Measurements from ENCODE around the gene SPAG17.

SPAG17 gene

GRCh38 chr1:118185084-118185832 lies at the start of gene SPAG17:
SPAG17 (minus strand) TSS chr1:118185228; CDS start chr1:118185157, 71 bp downstream.
- H3K27ac Mint-ChIP-seq: no peak within 1 kb of the TSS
- H3K4me1 Mint-ChIP-seq (ENCODE audit: low read depth): peaks cover 13% of the 10 kb centered on the region
- no peaks in the 10 kb centered on the region for H3K36me3 Mint-ChIP-seq (ENCODE audit: low read depth)
- intact Hi-C loops (cut with micrococcal nuclease): no loop called here
- H3K9me3 Mint-ChIP-seq: peaks cover 9% of the 10 kb centered on the region
- H3K27me3 Mint-ChIP-seq: peaks cover 7% of the 10 kb centered on the region
- H3K4me3 Mint-ChIP-seq: peak within 1 kb of the TSS; percentile 72

GRCh38 chr1:118225471-118225870 lies 40.4 kb upstream of the SPAG17 start:
- no peaks in the 10 kb centered on the region for H3K36me3 Mint-ChIP-seq (ENCODE audit: low read depth)

GRCh38 chr1:118223426-118223825 lies 38.4 kb upstream of the SPAG17 start:
- H3K36me3 Mint-ChIP-seq (ENCODE audit: low read depth): no peaks in the 10 kb centered on the region
- H3K27me3 Mint-ChIP-seq: no peaks in the 10 kb centered on the region
- intact Hi-C loops (cut with micrococcal nuclease): no loop called here
- no peaks in the 10 kb centered on the region for H3K9me3 Mint-ChIP-seq
- H3K27ac Mint-ChIP-seq: no peak overlapping the region
- H3K4me3 Mint-ChIP-seq: no peak overlapping the region
- H3K4me1 Mint-ChIP-seq (ENCODE audit: low read depth): no peaks in the 10 kb centered on the region

More at GRCh38 chr1:118225471-118225870, 40.4 kb upstream of the SPAG17 start:
- intact Hi-C loops (cut with micrococcal nuclease): no loop called here
- no peaks in the 10 kb centered on the region for H3K9me3 Mint-ChIP-seq
- H3K4me1 Mint-ChIP-seq (ENCODE audit: low read depth): no peaks in the 10 kb centered on the region
- H3K27ac Mint-ChIP-seq: no peak overlapping the region
- no peaks in the 10 kb centered on the region for H3K27me3 Mint-ChIP-seq
- no peak overlapping the region for H3K4me3 Mint-ChIP-seq

- Mint-ChIP-seq H3K4me3 (no peak overlapping the region), H3K27me3 (no peaks in the 10 kb centered on the region), H3K4me1 (ENCODE audit: low read depth) (no peaks in the 10 kb centered on the region), H3K9me3 (no peaks in the 10 kb centered on the region), H3K36me3 (ENCODE audit: low read depth) (no peaks in the 10 kb centered on the region), H3K27ac (no peak overlapping the region)
- intact Hi-C loops (cut with micrococcal nuclease): no loop called here
Measured at GRCh38 chr1:118219438-118219837, 34.4 kb upstream of the SPAG17 start.

GRCh38 chr1:118217141-118217838 lies 32.3 kb upstream of the SPAG17 start:
- Mint-ChIP-seq H3K27ac (no peak overlapping the region), H3K4me1 (ENCODE audit: low read depth) (no peaks in the 10 kb centered on the region), H3K4me3 (no peak overlapping the region), H3K27me3 (no peaks in the 10 kb centered on the region), H3K36me3 (ENCODE audit: low read depth) (no peaks in the 10 kb centered on the region), H3K9me3 (no peaks in the 10 kb centered on the region)
- intact Hi-C loops (cut with micrococcal nuclease): no loop called here

- H3K9me3 Mint-ChIP-seq: no peaks in the 10 kb centered on the region
- H3K27ac Mint-ChIP-seq: no peak overlapping the region
- no peak overlapping the region for H3K4me3 Mint-ChIP-seq
- H3K4me1 Mint-ChIP-seq (ENCODE audit: low read depth): no peaks in the 10 kb centered on the region
- intact Hi-C loops (cut with micrococcal nuclease): no loop called here
- H3K36me3 Mint-ChIP-seq (ENCODE audit: low read depth): no peaks in the 10 kb centered on the region
- H3K27me3 Mint-ChIP-seq: no peaks in the 10 kb centered on the region
Measured at GRCh38 chr1:118214866-118215265, 29.8 kb upstream of the SPAG17 start.

GRCh38 chr1:118210723-118211110 lies 25.7 kb upstream of the SPAG17 start:
- Mint-ChIP-seq H3K27ac (no peak overlapping the region), H3K4me3 (no peak overlapping the region), H3K36me3 (ENCODE audit: low read depth) (no peaks in the 10 kb centered on the region), H3K27me3 (no peaks in the 10 kb centered on the region), H3K9me3 (no peaks in the 10 kb centered on the region), H3K4me1 (ENCODE audit: low read depth) (no peaks in the 10 kb centered on the region)
- intact Hi-C loops (cut with micrococcal nuclease): no loop called here

- H3K9me3 Mint-ChIP-seq: no peaks in the 10 kb centered on the region
- no peak overlapping the region for H3K4me3 Mint-ChIP-seq
- H3K27me3 Mint-ChIP-seq: no peaks in the 10 kb centered on the region
- no peaks in the 10 kb centered on the region for H3K4me1 Mint-ChIP-seq (ENCODE audit: low read depth)
- H3K36me3 Mint-ChIP-seq (ENCODE audit: low read depth): no peaks in the 10 kb centered on the region
- no peak overlapping the region for H3K27ac Mint-ChIP-seq
- intact Hi-C loops (cut with micrococcal nuclease): no loop called here
Measured at GRCh38 chr1:118210051-118210722, 25.2 kb upstream of the SPAG17 start.

- Mint-ChIP-seq H3K27me3 (no peaks in the 10 kb centered on the region), H3K4me1 (ENCODE audit: low read depth) (no peaks in the 10 kb centered on the region), H3K27ac (no peak overlapping the region), H3K4me3 (no peak overlapping the region), H3K36me3 (ENCODE audit: low read depth) (no peaks in the 10 kb centered on the region), H3K9me3 (no peaks in the 10 kb centered on the region)
- intact Hi-C loops (cut with micrococcal nuclease): no loop called here
Measured at GRCh38 chr1:118209648-118210047, 24.6 kb upstream of the SPAG17 start.

- no peaks in the 10 kb centered on the region for H3K9me3 Mint-ChIP-seq
- no peak overlapping the region for H3K4me3 Mint-ChIP-seq
- no peak overlapping the region for H3K27ac Mint-ChIP-seq
- no peaks in the 10 kb centered on the region for H3K4me1 Mint-ChIP-seq (ENCODE audit: low read depth)
- no peaks in the 10 kb centered on the region for H3K36me3 Mint-ChIP-seq (ENCODE audit: low read depth)
- intact Hi-C loops (cut with micrococcal nuclease): no loop called here
- no peaks in the 10 kb centered on the region for H3K27me3 Mint-ChIP-seq
Measured at GRCh38 chr1:118206966-118207365, 21.9 kb upstream of the SPAG17 start.

GRCh38 chr1:118204648-118205047 lies 19.6 kb upstream of the SPAG17 start:
- Mint-ChIP-seq H3K9me3 (no peaks in the 10 kb centered on the region), H3K4me1 (ENCODE audit: low read depth) (no peaks in the 10 kb centered on the region), H3K36me3 (ENCODE audit: low read depth) (no peaks in the 10 kb centered on the region), H3K27me3 (no peaks in the 10 kb centered on the region), H3K4me3 (no peak overlapping the region), H3K27ac (no peak overlapping the region)
- intact Hi-C loops (cut with micrococcal nuclease): no loop called here

- no peaks in the 10 kb centered on the region for H3K4me1 Mint-ChIP-seq (ENCODE audit: low read depth)
- no peak overlapping the region for H3K27ac Mint-ChIP-seq
- intact Hi-C loops (cut with micrococcal nuclease): no loop called here
- no peak overlapping the region for H3K4me3 Mint-ChIP-seq
- H3K27me3 Mint-ChIP-seq: no peaks in the 10 kb centered on the region
- H3K36me3 Mint-ChIP-seq (ENCODE audit: low read depth): no peaks in the 10 kb centered on the region
- H3K9me3 Mint-ChIP-seq: no peaks in the 10 kb centered on the region
Measured at GRCh38 chr1:118204105-118204504, 19.1 kb upstream of the SPAG17 start.

- Mint-ChIP-seq H3K27me3 (no peaks in the 10 kb centered on the region), H3K9me3 (no peaks in the 10 kb centered on the region), H3K36me3 (ENCODE audit: low read depth) (no peaks in the 10 kb centered on the region), H3K4me1 (ENCODE audit: low read depth) (no peaks in the 10 kb centered on the region), H3K27ac (no peak overlapping the region), H3K4me3 (no peak overlapping the region)
- intact Hi-C loops (cut with micrococcal nuclease): no loop called here
Measured at GRCh38 chr1:118202076-118202608, 17.1 kb upstream of the SPAG17 start.

GRCh38 chr1:118201524-118201923 lies 16.5 kb upstream of the SPAG17 start:
- intact Hi-C loops (cut with micrococcal nuclease): no loop called here
- H3K27me3 Mint-ChIP-seq: no peaks in the 10 kb centered on the region
- H3K36me3 Mint-ChIP-seq (ENCODE audit: low read depth): no peaks in the 10 kb centered on the region
- H3K4me3 Mint-ChIP-seq: no peak overlapping the region
- no peak overlapping the region for H3K27ac Mint-ChIP-seq
- no peaks in the 10 kb centered on the region for H3K9me3 Mint-ChIP-seq
- H3K4me1 Mint-ChIP-seq (ENCODE audit: low read depth): no peaks in the 10 kb centered on the region

Measured in dendritic cell treated with granulocyte-macrophage colony-stimulating factor and Interleukin-4, amounts not matched to agents 40 ng/mL and 50 ng/mL, for 4 days (primary cell).